Measurements from ENCODE around the gene CORO2B. TPM values are rescaled to one million over a fixed set of nuclear protein-coding genes. Genes with fewer than 3 reads are reported as not detected.

Gene CORO2B
- total and polyA plus RNA-seq, 4 donors: 2.4 to 12.5 (median 4.3) TPM

DNA sequence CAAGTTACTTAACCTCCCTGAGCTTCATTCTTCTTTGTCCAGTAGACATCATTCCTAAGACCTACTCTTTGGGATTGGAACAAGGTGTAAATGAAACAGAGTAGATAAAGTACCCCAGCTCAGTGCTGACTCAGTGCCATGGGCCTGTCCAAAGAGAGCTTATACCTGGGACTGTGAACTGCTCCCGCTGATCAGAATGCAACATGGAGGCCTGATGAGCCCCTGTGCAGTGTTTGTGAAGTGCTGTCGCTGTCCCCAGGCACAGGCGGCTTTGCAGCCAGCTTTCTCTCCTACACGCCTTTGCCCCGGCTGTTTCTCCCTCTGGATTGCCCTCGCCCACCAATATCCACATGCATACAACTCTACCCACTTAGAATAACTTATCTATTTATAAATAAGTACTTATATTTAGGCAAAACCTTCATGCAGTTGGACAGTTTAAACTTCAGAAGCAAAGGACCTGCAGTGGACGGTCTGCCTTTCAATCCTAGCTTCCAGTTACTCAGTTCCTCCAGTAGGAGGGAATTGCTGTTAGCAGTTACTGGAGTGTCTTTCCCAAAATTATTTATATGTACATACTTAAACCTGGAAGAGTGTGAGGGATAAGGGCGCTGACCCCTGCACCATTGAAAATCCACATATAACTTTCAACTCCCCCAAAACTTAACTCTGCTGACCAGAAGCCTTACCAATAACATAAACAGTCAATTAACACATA is 80.0 kb downstream of the CORO2B start:
- peaks cover 0 to 26% (median 4%) of the 10 kb centered on the region in 5 donors for H3K4me1 ChIP-seq (ENCODE audit: control insufficient read depth in 5 of 5, insufficient read depth in 5 of 5, low read length in 5 of 5)
- H3K27me3 ChIP-seq (ENCODE audit: control insufficient read depth in 3 of 3, insufficient read depth in 3 of 3, low read length in 2 of 3): no peaks in the 10 kb centered on the region
- H3K9me3 ChIP-seq (ENCODE audit: control insufficient read depth in 4 of 4, insufficient read depth in 3 of 4, low read length in 3 of 4): no peaks in the 10 kb centered on the region
- TF ChIP-seq, protein P1, sequence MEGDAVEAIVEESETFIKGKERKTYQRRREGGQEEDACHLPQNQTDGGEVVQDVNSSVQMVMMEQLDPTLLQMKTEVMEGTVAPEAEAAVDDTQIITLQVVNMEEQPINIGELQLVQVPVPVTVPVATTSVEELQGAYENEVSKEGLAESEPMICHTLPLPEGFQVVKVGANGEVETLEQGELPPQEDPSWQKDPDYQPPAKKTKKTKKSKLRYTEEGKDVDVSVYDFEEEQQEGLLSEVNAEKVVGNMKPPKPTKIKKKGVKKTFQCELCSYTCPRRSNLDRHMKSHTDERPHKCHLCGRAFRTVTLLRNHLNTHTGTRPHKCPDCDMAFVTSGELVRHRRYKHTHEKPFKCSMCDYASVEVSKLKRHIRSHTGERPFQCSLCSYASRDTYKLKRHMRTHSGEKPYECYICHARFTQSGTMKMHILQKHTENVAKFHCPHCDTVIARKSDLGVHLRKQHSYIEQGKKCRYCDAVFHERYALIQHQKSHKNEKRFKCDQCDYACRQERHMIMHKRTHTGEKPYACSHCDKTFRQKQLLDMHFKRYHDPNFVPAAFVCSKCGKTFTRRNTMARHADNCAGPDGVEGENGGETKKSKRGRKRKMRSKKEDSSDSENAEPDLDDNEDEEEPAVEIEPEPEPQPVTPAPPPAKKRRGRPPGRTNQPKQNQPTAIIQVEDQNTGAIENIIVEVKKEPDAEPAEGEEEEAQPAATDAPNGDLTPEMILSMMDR (IDR thresholded peaks at IDR 0.05; ENCODE audit: control extremely low read depth, extremely low read depth): no peak
- H3K9ac ChIP-seq (ENCODE audit: insufficient read depth in 1 of 2, low read length in 2 of 2): no peak overlapping the region
- 81 to 82% methylated on average over 8 of the region's 8 CpGs for WGBS, 2 donors
- no peaks in the 10 kb centered on the region for H3K36me3 ChIP-seq (ENCODE audit: control insufficient read depth in 4 of 4, insufficient read depth in 4 of 4, low read length in 4 of 4)
- DNase-seq: peak in 2 of 3 donors; percentile 29 to 40
- no peak overlapping the region for H3K4me3 ChIP-seq
- H3K27ac ChIP-seq (ENCODE audit: low read depth in 1 of 2, low read length in 1 of 2): no peak overlapping the region
- ATAC-seq (ENCODE audit: insufficient read depth, low FRiP score): no peak

DNA sequence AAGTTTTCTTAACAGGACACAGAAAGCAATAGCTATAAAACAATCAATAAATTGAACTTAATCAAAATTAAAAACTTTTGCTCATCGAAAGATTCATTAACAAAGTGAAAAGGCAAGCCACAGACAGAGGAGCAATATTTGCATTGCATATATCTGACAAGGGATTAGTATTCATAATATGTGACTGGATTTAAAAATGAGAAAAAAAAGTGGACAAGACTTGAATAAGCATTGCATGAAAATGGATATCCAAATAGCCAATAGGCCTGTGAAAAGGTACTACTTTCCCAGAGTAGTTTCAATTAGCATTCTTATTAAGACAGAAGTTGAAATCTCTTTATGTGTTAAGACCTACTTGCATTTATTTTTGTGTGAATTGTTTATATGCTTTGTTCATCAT is 84.7 kb downstream of the CORO2B start:
- Histone ChIP-seq H3K36me3 (ENCODE audit: control insufficient read depth in 4 of 4, insufficient read depth in 4 of 4, low read length in 4 of 4) (peaks cover 0 to 2% (median 0%) of the 10 kb centered on the region in 4 donors), H3K9me3 (ENCODE audit: control insufficient read depth in 4 of 4, insufficient read depth in 3 of 4, low read length in 3 of 4) (no peaks in the 10 kb centered on the region), H3K9ac (ENCODE audit: insufficient read depth in 1 of 2, low read length in 2 of 2) (no peak overlapping the region), H3K4me3 (no peak overlapping the region), H3K4me1 (ENCODE audit: control insufficient read depth in 5 of 5, insufficient read depth in 5 of 5, low read length in 5 of 5) (peaks cover 0 to 6% (median 0%) of the 10 kb centered on the region in 5 donors), H3K27ac (ENCODE audit: low read depth in 1 of 2, low read length in 1 of 2) (no peak overlapping the region), H3K27me3 (ENCODE audit: control insufficient read depth in 3 of 3, insufficient read depth in 3 of 3, low read length in 2 of 3) (no peaks in the 10 kb centered on the region)
- no peak for ATAC-seq (ENCODE audit: insufficient read depth, low FRiP score)
- TF ChIP-seq, protein P1 (IDR thresholded peaks at IDR 0.05; ENCODE audit: control extremely low read depth, extremely low read depth): no peak
- no peak for DNase-seq
- 86 to 97% methylated on average over 1 of the region's 1 CpG for whole genome bisulfite sequencing, 2 donors

DNA sequence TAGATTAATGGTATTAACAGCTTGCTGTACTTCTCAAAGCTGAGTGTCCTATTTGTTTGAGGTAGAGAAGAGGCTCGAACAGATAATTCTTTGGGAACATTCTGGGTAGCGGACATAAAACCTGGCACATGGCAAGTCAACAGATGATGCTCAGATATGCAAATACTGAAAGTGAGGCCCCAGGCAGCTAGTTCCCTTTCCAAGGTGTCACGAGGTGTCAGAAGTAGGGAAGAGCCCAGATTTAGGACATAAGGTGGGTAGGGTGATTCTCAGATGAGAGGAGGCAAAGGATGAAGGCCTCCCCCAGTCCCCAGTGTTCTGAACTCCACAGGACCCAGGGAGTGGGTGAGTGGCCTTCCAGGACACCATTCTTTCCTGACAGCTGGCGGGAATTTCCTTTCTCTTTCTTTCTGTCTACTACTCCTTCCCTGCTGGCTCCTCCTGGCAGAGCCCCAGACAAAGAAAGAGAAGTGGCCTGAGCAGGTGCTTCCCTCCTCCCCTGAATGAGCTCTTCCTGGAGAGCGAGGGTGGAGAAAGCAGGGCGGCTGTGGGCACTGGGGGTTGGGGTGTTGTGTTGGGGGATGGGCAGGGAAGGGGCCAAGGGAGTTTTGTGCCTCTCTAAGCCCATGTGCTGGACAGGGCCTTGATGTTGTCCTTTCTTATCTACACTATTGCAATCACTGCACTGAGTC is 87.5 kb downstream of the CORO2B start:
- TF ChIP-seq, protein P1 (IDR thresholded peaks at IDR 0.05; ENCODE audit: control extremely low read depth, extremely low read depth): no peak
- H3K9me3 ChIP-seq (ENCODE audit: control insufficient read depth in 4 of 4, insufficient read depth in 3 of 4, low read length in 3 of 4): no peaks in the 10 kb centered on the region
- 25 to 45% methylated on average over 6 of the region's 6 CpGs for WGBS, 2 donors
- H3K27ac ChIP-seq (ENCODE audit: low read depth in 1 of 2, low read length in 1 of 2): no peak overlapping the region
- no peak overlapping the region for H3K4me3 ChIP-seq
- peak in 1 of 3 donors; percentile 50 for DNase-seq
- no peak for ATAC-seq (ENCODE audit: insufficient read depth, low FRiP score)
- H3K36me3 ChIP-seq (ENCODE audit: control insufficient read depth in 4 of 4, insufficient read depth in 4 of 4, low read length in 4 of 4): peaks cover 0 to 2% (median under 1%) of the 10 kb centered on the region in 4 donors
- H3K4me1 ChIP-seq (ENCODE audit: control insufficient read depth in 5 of 5, insufficient read depth in 5 of 5, low read length in 5 of 5): peaks cover 0 to 6% (median 0%) of the 10 kb centered on the region in 5 donors
- H3K27me3 ChIP-seq (ENCODE audit: control insufficient read depth in 3 of 3, insufficient read depth in 3 of 3, low read length in 2 of 3): no peaks in the 10 kb centered on the region
- no peak overlapping the region for H3K9ac ChIP-seq (ENCODE audit: insufficient read depth in 1 of 2, low read length in 2 of 2)
